NT2/D1 (cell line): Measurements from ENCODE around the gene CLEC18B.
"Not testable (repeated sequence)": the region's sequence is repeated elsewhere in the genome, so short reads cannot be mapped to it uniquely, and the experiment has no call there.

Source experiments
- DNase-seq: peaks from one replicate; pipeline ENCODE4 v3.0.0-alpha.2; 2011; ENCODE audit warnings: low read depth, low spot score
- H3K27me3 ChIP-seq: 2 replicates; pipeline ENCODE4 v1.6.0; 2011; ENCODE audit warnings: mild to moderate bottlenecking; ENCODE audit not compliant: insufficient read length, insufficient read depth
- H3K36me3 ChIP-seq: 2 replicates; pipeline ENCODE4 v1.6.1; 2011; ENCODE audit warnings: mild to moderate bottlenecking, low read length, mixed read lengths; ENCODE audit not compliant: insufficient read depth, insufficient read length
- H3K4me1 ChIP-seq: 2 replicates; pipeline ENCODE4 v1.5.1; 2011; ENCODE audit not compliant: insufficient read depth, insufficient read length
- H3K4me3 ChIP-seq: 2 replicates; pipeline ENCODE4 v1.5.1; 2011; ENCODE audit warnings: low read depth; ENCODE audit not compliant: insufficient read length
- H3K9ac ChIP-seq: 2 replicates; pipeline ENCODE4 v1.6.0; 2011; ENCODE audit warnings: low read depth; ENCODE audit not compliant: insufficient read length
- H3K9me3 ChIP-seq: 2 replicates; pipeline ENCODE4 v1.5.1; 2011; ENCODE audit warnings: mild to moderate bottlenecking, low read length; ENCODE audit not compliant: insufficient read depth
- SUZ12 ChIP-seq: IDR thresholded peaks from 2 replicates; pipeline ENCODE4 v1.6.1; 2011; ENCODE audit not compliant: insufficient read length, insufficient read depth; ENCODE audit errors: extremely low read depth
- YY1 ChIP-seq: IDR thresholded peaks from 2 replicates; pipeline ENCODE4 v1.6.1; 2011; ENCODE audit not compliant: insufficient read length, insufficient read depth
- ZNF274 ChIP-seq: IDR thresholded peaks from 2 replicates; pipeline ENCODE4 v1.6.1; 2011; ENCODE audit warnings: mild to moderate bottlenecking, low read depth, low read length

The CLEC18B gene

GRCh38 chr16:74439685-74440084 is 18.4 kb upstream of the CLEC18B start:
- Histone ChIP-seq H3K4me3 (no peak overlapping the region), H3K27me3 (no peaks in the 10 kb centered on the region), H3K9me3 (no peaks in the 10 kb centered on the region), H3K4me1 (no peaks in the 10 kb centered on the region), H3K36me3 (peaks cover 14% of the 10 kb centered on the region), H3K9ac (no peak overlapping the region)
- no peak for DNase-seq
- TF ChIP-seq SUZ12 (no peak), YY1 (no peak), ZNF274 (no peak)

DNA sequence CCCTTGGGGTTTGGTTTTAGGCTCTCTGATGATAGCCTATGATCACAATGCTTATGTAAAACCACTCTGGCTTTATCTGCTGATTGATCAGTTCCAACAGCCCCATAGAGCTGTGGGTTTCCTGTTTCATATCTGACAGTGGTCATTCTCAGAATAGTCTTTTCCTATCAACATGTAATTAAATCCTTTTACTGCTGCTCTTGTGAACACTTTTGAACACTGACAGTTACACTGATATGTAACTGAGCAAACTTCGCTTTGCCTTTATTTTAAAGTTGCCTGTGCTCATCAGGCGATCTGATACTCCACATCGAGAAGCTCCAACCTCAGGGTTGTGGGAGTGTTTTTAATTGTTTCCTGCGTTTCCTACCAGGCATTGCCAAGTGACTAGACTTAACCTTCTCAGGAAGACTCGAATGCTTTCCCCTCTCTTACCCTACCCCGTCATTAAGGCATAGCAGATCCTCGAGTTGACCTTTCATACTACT is 17.3 kb upstream of the CLEC18B start:
- Histone ChIP-seq H3K27me3 (no peaks in the 10 kb centered on the region), H3K4me1 (no peaks in the 10 kb centered on the region), H3K36me3 (peaks cover 14% of the 10 kb centered on the region), H3K9me3 (no peaks in the 10 kb centered on the region), H3K9ac (no peak overlapping the region), H3K4me3 (no peak overlapping the region)
- DNase-seq: no peak
- no peak for TF ChIP-seq SUZ12
- TF ChIP-seq YY1: no peak
- no peak for TF ChIP-seq ZNF274

DNA sequence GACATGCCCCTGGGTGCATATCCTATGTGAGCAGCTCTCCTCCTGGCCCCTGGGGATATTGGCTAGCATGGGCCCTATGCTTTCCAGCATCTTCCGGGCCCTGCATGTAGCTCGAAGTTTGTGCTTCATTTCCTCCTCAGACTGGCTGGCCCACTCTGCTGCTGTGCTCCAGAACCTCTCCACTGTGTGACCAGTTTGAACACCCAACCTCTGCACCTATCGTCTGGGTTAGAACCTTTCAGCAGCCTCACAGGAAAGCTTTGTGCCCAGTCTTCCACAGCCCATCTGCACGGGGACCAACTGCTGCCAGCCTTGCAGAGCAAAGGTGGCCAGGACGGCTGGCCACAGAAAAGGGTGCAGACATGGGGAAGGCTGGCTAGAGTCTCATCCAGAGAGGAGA is 10.2 kb upstream of the CLEC18B start:
- no peaks in the 10 kb centered on the region for H3K36me3 ChIP-seq
- H3K9me3 ChIP-seq: no peaks in the 10 kb centered on the region
- no peaks in the 10 kb centered on the region for H3K27me3 ChIP-seq
- no peak overlapping the region for H3K4me3 ChIP-seq
- no peak for DNase-seq
- no peaks in the 10 kb centered on the region for H3K4me1 ChIP-seq
- no peak overlapping the region for H3K9ac ChIP-seq
- TF ChIP-seq SUZ12 (no peak), ZNF274 (no peak), YY1 (no peak)

- not testable (repeated sequence) for H3K27me3 ChIP-seq, H3K9me3 ChIP-seq, H3K36me3 ChIP-seq, H3K4me3 ChIP-seq, DNase-seq, H3K4me1 ChIP-seq, H3K9ac ChIP-seq
These were observed 8.9 kb upstream of the CLEC18B start for GRCh38 chr16:74430036-74430712.

GRCh38 chr16:74428493-74428892 is 7.2 kb upstream of the CLEC18B start:
- DNase-seq, H3K4me3 ChIP-seq, H3K27me3 ChIP-seq, H3K9me3 ChIP-seq, H3K4me1 ChIP-seq, H3K36me3 ChIP-seq, H3K9ac ChIP-seq: not testable (repeated sequence)

- not testable (repeated sequence) for H3K4me3 ChIP-seq, H3K4me1 ChIP-seq, H3K9me3 ChIP-seq, DNase-seq, H3K9ac ChIP-seq, H3K36me3 ChIP-seq, H3K27me3 ChIP-seq
These were observed 4.5 kb upstream of the CLEC18B start for GRCh38 chr16:74425751-74426150.

DNA sequence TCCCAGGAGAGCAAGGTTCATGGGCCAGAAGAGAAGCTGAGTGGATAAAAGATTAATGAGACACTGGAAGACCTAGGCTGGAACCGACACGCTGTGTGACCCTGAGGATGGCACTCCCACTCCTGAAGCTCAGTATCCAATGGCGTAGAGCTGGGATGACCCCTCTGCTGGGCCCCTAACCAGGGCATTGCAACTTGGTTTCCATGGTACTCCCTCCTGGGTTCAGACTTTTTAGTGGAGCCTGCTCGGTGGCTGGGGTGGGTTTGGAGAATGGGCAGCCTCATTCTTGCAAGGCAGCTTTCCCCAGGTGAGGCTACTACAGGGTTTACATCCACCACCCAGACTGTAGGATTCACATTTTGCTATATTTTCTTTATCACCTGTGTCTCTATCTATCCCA is 2.4 kb upstream of the CLEC18B start:
- not testable (repeated sequence) for H3K4me1 ChIP-seq, H3K27me3 ChIP-seq, H3K36me3 ChIP-seq, DNase-seq, H3K9me3 ChIP-seq, H3K9ac ChIP-seq, H3K4me3 ChIP-seq

DNA sequence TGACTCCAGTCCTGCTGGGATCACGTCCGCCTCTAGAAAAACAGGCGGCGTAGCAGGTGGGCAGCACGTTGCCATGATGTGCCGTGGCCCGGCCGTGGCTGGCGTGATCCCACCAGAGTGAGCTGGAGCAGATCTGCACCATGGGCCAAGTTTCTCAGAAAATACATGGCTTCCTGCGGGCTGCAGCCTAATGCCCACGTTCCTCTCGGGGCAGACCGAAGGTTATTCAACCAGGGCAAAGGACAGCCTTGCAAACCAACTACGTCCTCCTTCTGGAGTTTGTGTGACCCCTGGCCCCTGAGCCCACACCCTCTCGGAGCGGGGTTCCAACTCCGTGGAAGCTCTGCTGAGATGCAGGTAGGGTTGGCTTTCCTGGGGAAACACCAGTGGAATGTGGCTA is 808 bp upstream of the CLEC18B start:
- H3K4me1 ChIP-seq, H3K9ac ChIP-seq, H3K27me3 ChIP-seq, DNase-seq, H3K36me3 ChIP-seq, H3K9me3 ChIP-seq, H3K4me3 ChIP-seq: not testable (repeated sequence)

GRCh38 chr16:74421482-74421785 is 156 bp upstream of the CLEC18B start:
- DNase-seq, H3K9me3 ChIP-seq, H3K9ac ChIP-seq, H3K4me1 ChIP-seq, H3K27me3 ChIP-seq, H3K4me3 ChIP-seq, H3K36me3 ChIP-seq: not testable (repeated sequence)

DNA sequence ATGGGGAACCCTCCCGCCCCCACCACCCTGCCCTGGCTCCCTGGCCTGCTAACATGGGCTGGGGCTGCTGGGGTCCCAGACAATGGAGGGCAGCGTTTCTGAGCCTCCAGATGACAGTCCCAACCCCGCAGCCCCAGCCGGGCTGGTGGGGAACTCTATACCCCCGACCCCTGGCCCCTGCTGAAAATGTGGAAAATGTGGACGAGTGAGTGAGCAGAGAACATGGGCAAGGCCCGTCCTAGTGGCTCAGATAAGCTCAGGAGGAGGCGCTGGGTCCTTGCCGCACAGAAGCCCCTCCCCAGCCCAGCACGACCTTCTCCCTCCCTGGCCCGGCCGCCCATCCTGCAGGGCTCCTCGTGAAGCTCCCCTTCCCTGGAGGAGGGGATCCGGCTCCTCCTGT is 1.5 kb downstream of the CLEC18B start:
- H3K4me1 ChIP-seq, H3K9ac ChIP-seq, H3K4me3 ChIP-seq, H3K27me3 ChIP-seq, DNase-seq, H3K36me3 ChIP-seq, H3K9me3 ChIP-seq: not testable (repeated sequence)

- not testable (repeated sequence) for H3K27me3 ChIP-seq, DNase-seq, H3K4me1 ChIP-seq, H3K36me3 ChIP-seq, H3K9ac ChIP-seq, H3K4me3 ChIP-seq, H3K9me3 ChIP-seq
These were observed 3.4 kb downstream of the CLEC18B start for GRCh38 chr16:74417897-74418296.

- H3K36me3 ChIP-seq, H3K4me1 ChIP-seq, H3K9me3 ChIP-seq, H3K4me3 ChIP-seq, H3K9ac ChIP-seq, H3K27me3 ChIP-seq, DNase-seq: not testable (repeated sequence)
These were observed 7.4 kb downstream of the CLEC18B start for GRCh38 chr16:74413920-74414319.
